ENCODE data around the gene KLK1. TPM values are rescaled to one million over a fixed set of nuclear protein-coding genes. Genes with fewer than 3 reads are reported as not detected.

The KLK1 gene
- polyA plus RNA-seq, 1 of the 3 experiments (the other 2 are of a cell fraction) = not detected

GRCh38 chr19:50857366-50857765 is 33.8 kb upstream of the KLK1 start:
- H3K4me2 ChIP-seq = no peak overlapping the region
- POLR2A ChIA-PET = no interaction called here
- no peak for DNase-seq
- H3K27ac ChIP-seq (ENCODE audit: low read depth in 2 of 2, low read length in 1 of 2) = no peak overlapping the region
- TF ChIP-seq GABPA (IDR thresholded peaks at IDR 0.05; ENCODE audit: low read depth) (no peak), NFIC (IDR thresholded peaks at IDR 0.05; ENCODE audit: borderline replicate concordance) (no peak), MAX (IDR thresholded peaks at IDR 0.05; ENCODE audit: low read depth) (no peak), CHD2 (IDR thresholded peaks at IDR 0.05; ENCODE audit: low read length, partially characterized antibody) (no peak), TCF12 (IDR thresholded peaks at IDR 0.05) (no peak), RAD21 (IDR thresholded peaks at IDR 0.05; ENCODE audit: low read length) (no peak), GATA2 (CRISPR knock-in tag; IDR thresholded peaks at IDR 0.05) (no peak)
- H3K27me3 ChIP-seq (ENCODE audit: insufficient read depth) = peaks cover 37% of the 10 kb centered on the region
- no peaks in the 10 kb centered on the region for H3K4me1 ChIP-seq (ENCODE audit: control insufficient read depth in 1 of 2, insufficient read depth in 2 of 2, low read depth in 1 of 2, low read length in 1 of 2)
- no peak overlapping the region for H3K9ac ChIP-seq
- no peaks in the 10 kb centered on the region for H3K79me2 ChIP-seq (ENCODE audit: insufficient read depth)
- H3F3A ChIP-seq (replicated peaks; ENCODE audit: insufficient read depth) = no peaks in the 10 kb centered on the region
- no peaks in the 10 kb centered on the region for H4K20me1 ChIP-seq (ENCODE audit: insufficient read depth)
- H3K36me3 ChIP-seq (replicated peaks in 1 of 2; ENCODE audit: control insufficient read depth in 1 of 2, insufficient read depth in 2 of 2, low read length in 1 of 2) = no peaks in the 10 kb centered on the region
- H3K9me2 ChIP-seq = no peaks in the 10 kb centered on the region
- H3K4me3 ChIP-seq (ENCODE audit: low read depth in 2 of 2, low read length in 1 of 2) = no peak overlapping the region
- 32% methylated on average over 6 of the region's 6 CpGs for whole genome bisulfite sequencing (ENCODE audit: low lambda C conversion rate)
- H3K9me3 ChIP-seq = no peaks in the 10 kb centered on the region
- no peak overlapping the region for H2AFZ ChIP-seq (ENCODE audit: low read depth)
- CTCF ChIA-PET = no interaction called here

- no peak for DNase-seq
- ChIA-PET CTCF (interaction anchor here (0.6 kb wide), 1 partner anchor 593 kb away, joined by 3 read pairs; no protein-coding TSS in a partner anchor), POLR2A (no interaction called here)
- H2AFZ ChIP-seq (ENCODE audit: low read depth) = no peak within 1 kb of the TSS
- H3K36me3 ChIP-seq (replicated peaks in 1 of 2; ENCODE audit: control insufficient read depth in 1 of 2, insufficient read depth in 2 of 2, low read length in 1 of 2) = no peaks in the 10 kb centered on the region
- no peak within 1 kb of the TSS for H3K27ac ChIP-seq (ENCODE audit: low read depth in 2 of 2, low read length in 1 of 2)
- no peaks in the 10 kb centered on the region for H3K79me2 ChIP-seq (ENCODE audit: insufficient read depth)
- H3K9me3 ChIP-seq = no peaks in the 10 kb centered on the region
- no peak within 1 kb of the TSS for H3K4me3 ChIP-seq (ENCODE audit: low read depth in 2 of 2, low read length in 1 of 2)
- H3K4me2 ChIP-seq = no peak within 1 kb of the TSS
- H3F3A ChIP-seq (replicated peaks; ENCODE audit: insufficient read depth) = no peaks in the 10 kb centered on the region
- no peak within 1 kb of the TSS for H3K9ac ChIP-seq
- 2% methylated on average over 5 of the region's 9 CpGs for WGBS (ENCODE audit: low lambda C conversion rate)
- no peaks in the 10 kb centered on the region for H3K4me1 ChIP-seq (ENCODE audit: control insufficient read depth in 1 of 2, insufficient read depth in 2 of 2, low read depth in 1 of 2, low read length in 1 of 2)
- TF ChIP-seq MEF2A (IDR thresholded peaks at IDR 0.05; ENCODE audit: borderline replicate concordance, low read depth) (no peak), USF1 (IDR thresholded peaks at IDR 0.05; ENCODE audit: borderline replicate concordance, low read depth) (no peak), CHD2 (IDR thresholded peaks at IDR 0.05; ENCODE audit: low read length, partially characterized antibody) (no peak), NRF1 (IDR thresholded peaks at IDR 0.05; ENCODE audit: low read depth, low read length) (no peak), RXRA (IDR thresholded peaks at IDR 0.05; ENCODE audit: borderline replicate concordance, low read depth) (no peak), RCOR1 (IDR thresholded peaks at IDR 0.05; ENCODE audit: low read length) (no peak), FOXJ3 (CRISPR knock-in tag; IDR thresholded peaks at IDR 0.05) (no peak), JUND (IDR thresholded peaks at IDR 0.05) (no peak), EP300 (IDR thresholded peaks at IDR 0.05; ENCODE audit: borderline replicate concordance in 1 of 2, low read depth in 1 of 2, low read length in 1 of 2) (no peak), NFIC (IDR thresholded peaks at IDR 0.05; ENCODE audit: borderline replicate concordance) (no peak), ZBTB33 (IDR thresholded peaks at IDR 0.05; ENCODE audit: borderline replicate concordance, low read depth) (no peak), SIN3A (IDR thresholded peaks at IDR 0.05; ENCODE audit: borderline replicate concordance, low read depth, low read length) (no peak), USF2 (IDR thresholded peaks at IDR 0.05; ENCODE audit: borderline replicate concordance, low read depth, low read length) (no peak), FOSL2 (IDR thresholded peaks at IDR 0.05; ENCODE audit: borderline replicate concordance, low read depth) (no peak)
- H3K9me2 ChIP-seq = no peaks in the 10 kb centered on the region
- no peaks in the 10 kb centered on the region for H4K20me1 ChIP-seq (ENCODE audit: insufficient read depth)
- peaks cover 37% of the 10 kb centered on the region for H3K27me3 ChIP-seq (ENCODE audit: insufficient read depth)
These were observed 31.2 kb upstream of the KLK1 start, which contains the start of gene KLK3 for GRCh38 chr19:50854636-50855410. Gene KLK3, plus strand, starts transcription at chr19:50854915. Its CDS starts 41 bp downstream, at chr19:50854956.
